HG03439 (cell line): ENCODE results near the gene RBM6.
"Not testable (repeated sequence)": the region's sequence is repeated elsewhere in the genome, so short reads cannot be mapped to it uniquely, and the experiment has no call there.

Experiments
- ATAC-seq: cut with Tn5 transposase; IDR thresholded peaks from one replicate; pipeline ENCODE4 v1.9.1; 2021; ENCODE audit warnings: mild to moderate bottlenecking, moderate library complexity; ENCODE audit not compliant: unreplicated experiment

RBM6 gene

DNA sequence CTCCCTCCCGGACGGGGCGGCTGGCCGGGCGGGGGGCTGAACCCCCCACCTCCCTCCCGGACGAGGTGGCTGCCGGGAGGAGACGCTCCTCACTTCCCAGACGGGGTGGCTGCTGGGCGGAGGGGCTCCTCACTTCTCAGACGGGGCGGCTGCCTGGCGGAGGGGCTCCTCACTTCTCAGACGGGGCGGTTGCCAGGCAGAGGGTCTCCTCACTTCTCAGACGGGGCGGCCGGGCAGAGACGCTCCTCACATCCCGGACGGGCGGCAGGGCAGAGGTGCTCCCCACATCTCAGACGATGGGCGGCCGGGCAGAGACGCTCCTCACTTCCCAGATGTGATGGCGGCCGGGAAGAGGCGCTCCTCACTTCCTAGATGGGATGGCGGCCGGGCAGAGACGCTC, 145.0 kb downstream of the RBM6 start:
- ATAC-seq, result not testable (repeated sequence)

- peak; percentile 95 for ATAC-seq
Observed at GRCh38 chr3:50088725-50089608, 149.0 kb downstream of the RBM6 start, which contains the start of gene RBM5. TSS of gene RBM5 (plus strand) at chr3:50088919. CDS start at chr3:50090435, 1,516 bp downstream.

DNA sequence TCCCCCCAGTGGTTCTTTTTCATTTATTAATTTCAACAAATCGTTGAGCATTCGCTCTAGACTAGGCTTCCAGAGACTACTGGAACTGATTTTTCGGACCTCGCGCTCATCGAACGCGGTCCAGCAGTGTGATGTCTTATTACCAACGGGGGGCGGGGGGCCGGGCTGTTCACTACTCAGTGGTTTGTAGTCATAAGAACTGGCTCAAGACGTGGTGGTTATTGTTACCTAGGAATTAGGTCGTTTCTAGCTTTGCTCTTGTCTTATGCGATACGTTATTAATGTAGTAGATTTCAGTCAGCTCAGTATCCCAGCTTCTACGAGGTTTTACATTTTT, 149.6 kb downstream of the RBM6 start:
- no peak for ATAC-seq

GRCh38 chr3:50090984-50091383, 151.0 kb downstream of the RBM6 start:
- no peak for ATAC-seq

GRCh38 chr3:50095352-50095998, 155.5 kb downstream of the RBM6 start:
- ATAC-seq, result no peak

DNA sequence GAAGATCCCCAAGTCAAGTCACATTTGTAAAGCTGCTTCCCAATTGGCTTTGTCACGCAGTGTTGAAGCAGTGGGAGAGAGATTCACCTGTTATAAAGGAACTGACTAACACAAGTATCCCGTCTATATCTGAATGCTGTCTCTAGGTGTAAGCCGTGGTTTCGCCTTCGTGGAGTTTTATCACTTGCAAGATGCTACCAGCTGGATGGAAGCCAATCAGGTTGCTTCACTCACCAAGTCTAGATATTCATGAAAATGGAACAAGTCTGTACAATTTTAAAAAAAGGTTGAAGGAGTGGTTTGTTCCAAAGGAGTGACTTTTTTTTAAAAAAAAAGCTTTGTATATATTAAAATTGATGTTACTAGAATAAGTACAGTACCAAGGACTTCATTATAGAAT, 160.4 kb downstream of the RBM6 start:
- no peak for ATAC-seq

- ATAC-seq, result no peak
Observed at GRCh38 chr3:50100956-50101845, 161.3 kb downstream of the RBM6 start.

DNA sequence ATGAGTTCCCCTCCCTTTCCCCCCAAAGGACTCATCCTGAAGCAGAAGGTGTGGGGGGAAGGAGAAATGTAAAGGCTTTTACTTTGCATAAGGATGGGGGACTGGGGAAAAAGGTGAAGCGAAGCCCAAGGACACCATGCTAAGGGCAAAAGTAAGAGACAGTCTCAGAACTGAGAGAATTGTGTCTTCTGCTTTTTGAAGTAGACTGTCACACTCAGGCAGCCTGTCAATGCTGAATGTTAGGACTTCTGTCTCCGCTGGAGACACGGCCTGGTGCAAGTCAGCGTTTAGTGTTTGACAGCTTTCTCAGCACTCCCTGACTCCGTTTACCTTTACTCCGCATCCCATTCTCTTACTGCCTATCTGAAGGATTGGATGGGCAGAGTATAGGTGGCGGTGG, 162.6 kb downstream of the RBM6 start:
- no peak for ATAC-seq

GRCh38 chr3:50111757-50112156, 171.8 kb downstream of the RBM6 start:
- ATAC-seq, result no peak

- ATAC-seq, result no peak
Observed at GRCh38 chr3:50112462-50112861, 172.5 kb downstream of the RBM6 start.

DNA sequence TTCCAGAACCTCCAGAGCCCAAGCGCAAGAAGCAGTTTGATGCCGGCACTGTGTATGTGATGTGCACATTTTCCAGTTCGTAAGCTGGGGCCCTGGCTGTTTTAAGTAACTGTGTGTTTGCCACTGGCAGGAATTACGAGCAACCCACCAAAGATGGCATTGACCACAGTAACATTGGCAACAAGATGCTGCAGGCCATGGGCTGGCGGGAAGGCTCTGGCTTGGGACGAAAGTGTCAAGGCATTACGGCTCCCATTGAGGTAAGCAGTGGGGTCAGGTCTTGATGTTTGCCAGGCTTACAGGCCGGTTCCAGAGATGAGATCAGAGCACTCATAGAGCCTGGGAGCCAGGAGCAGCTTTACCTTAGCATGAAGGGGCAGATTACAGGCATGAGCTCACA, 177.2 kb downstream of the RBM6 start:
- no peak for ATAC-seq

- no peak for ATAC-seq
Observed at GRCh38 chr3:50118237-50118636, 178.3 kb downstream of the RBM6 start.

GRCh38 chr3:50119786-50120185, 179.8 kb downstream of the RBM6 start:
- no peak for ATAC-seq

- no peak for ATAC-seq
Observed at GRCh38 chr3:50120364-50121071, 180.6 kb downstream of the RBM6 start.

GRCh38 chr3:50121072-50122032, 181.4 kb downstream of the RBM6 start:
- peak; percentile 46 for ATAC-seq

- ATAC-seq, result no peak
Observed at GRCh38 chr3:50122071-50122470, 182.1 kb downstream of the RBM6 start.

DNA sequence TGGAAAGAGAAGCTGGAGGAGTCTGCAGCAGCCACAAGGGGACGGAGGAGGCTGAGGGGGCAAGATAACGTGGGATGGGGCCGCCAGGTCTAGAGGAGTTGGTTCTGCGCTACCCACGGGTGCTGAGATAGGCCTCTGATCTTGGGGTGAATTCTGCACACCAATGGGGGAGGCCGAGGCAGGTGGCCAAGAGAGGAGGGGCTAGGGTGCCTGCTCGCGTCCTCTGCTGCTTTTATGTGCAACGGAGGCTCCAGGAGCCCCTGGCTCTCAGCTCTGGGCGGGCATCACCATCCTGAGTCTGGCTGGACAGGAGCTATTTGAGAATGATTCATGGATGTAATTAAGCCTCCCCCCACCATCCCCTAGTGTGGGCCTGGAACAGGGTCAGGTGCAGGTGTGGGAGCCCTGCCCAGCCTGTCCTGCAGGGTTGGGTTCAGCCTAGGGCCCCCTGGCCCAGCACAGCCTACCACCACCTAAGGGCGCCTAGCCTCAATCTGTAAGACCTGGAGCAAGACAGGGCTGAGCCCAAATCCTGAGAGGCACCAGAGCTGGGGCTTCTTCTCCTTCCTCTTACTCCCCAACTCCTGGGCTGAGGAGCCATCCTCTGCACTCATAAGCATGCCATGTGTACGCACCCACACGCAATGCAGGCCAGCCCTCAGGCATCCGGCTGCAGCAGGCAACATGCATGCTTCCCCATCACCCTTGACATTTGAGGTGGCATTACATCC, 182.9 kb downstream of the RBM6 start:
- no peak for ATAC-seq

DNA sequence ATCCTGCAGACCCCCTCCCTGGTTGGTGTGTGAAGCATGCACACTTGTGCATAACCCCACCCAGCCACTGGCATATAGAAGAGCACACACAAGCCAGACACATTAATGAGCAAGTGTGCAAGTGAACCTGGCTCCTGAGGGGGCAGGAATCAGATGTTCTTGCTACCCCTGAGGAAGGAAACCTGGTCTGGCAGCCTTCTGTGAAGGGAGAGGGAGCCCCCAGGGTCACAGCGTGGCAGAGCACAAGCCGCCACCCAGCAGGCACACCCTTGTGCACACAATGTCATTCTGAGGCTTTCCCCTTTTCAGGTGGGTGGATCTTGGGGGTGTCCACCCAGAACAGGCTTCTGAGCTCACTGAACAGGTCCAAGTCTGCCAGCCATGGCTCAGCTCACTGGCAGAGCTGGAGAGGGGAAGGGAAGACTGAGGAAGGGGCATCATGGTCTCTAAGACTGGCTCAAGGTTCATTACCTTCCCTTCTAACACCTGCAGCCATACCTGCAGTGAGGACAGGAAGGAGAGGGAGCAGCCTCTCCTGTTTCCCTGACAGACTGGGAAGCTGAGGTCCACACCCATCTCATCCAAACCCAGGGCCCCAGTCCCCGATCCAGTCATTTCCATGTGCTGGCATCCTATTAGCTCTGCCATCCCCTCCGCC, 183.6 kb downstream of the RBM6 start:
- ATAC-seq, result no peak
